K562 (cell line): ENCODE results near the gene DENND1A. TPM values are rescaled to one million over a fixed set of nuclear protein-coding genes. Genes with fewer than 3 reads are reported as not detected.
A peak's percentile ranks its signal among the peaks of the same experiment; 100 is the strongest.

Source experiments
- HCFC1 ChIP-seq: IDR thresholded peaks from 2 replicates; pipeline ENCODE4 v1.6.1; 2012; ENCODE audit warnings: low read depth, low read length, improper control_type of control experiment
- KLF13 ChIP-seq: fragments of 450-650 bp; IDR thresholded peaks from 2 replicates; pipeline ENCODE4 v1.6.1; 2016; ENCODE audit warnings: missing genetic modification characterization, low read depth, mild to moderate bottlenecking, missing compliant biosample characterization, moderate library complexity, borderline replicate concordance
- MBD1 ChIP-seq: fragments of 250-450 bp; sonication (Bioruptor Pico); IDR thresholded peaks from 2 replicates; pipeline ENCODE4 v1.8.0; 2022; ENCODE audit warnings: inconsistent platforms
- MEF2D ChIP-seq: conservative IDR thresholded peaks from 2 replicates; pipeline ENCODE4 v1.6.1; 2016; ENCODE audit warnings: low read depth, missing genetic modification characterization, missing compliant biosample characterization
- NFIC ChIP-seq: fragments of 450-650 bp; IDR thresholded peaks from 2 replicates; pipeline ENCODE4 v1.6.1; 2017; ENCODE audit warnings: mild to moderate bottlenecking, inconsistent platforms
- PTTG1 ChIP-seq: fragments of 450-650 bp; IDR thresholded peaks from 2 replicates; pipeline ENCODE4 v1.6.1; 2016; ENCODE audit warnings: low read depth, mild to moderate bottlenecking, missing genetic modification characterization, missing compliant biosample characterization
- RFX7 ChIP-seq: fragments of 250-450 bp; sonication (Bioruptor Pico); IDR thresholded peaks from 2 replicates; pipeline ENCODE4 v1.5.1; 2021; ENCODE audit warnings: mild to moderate bottlenecking
- TBP ChIP-seq: optimal IDR thresholded peaks from 2 replicates; pipeline ENCODE3; 2011; ENCODE audit warnings: low read depth, low read length, improper control_type of control experiment
- TEAD1 ChIP-seq, 2 experiments: fragments of 450-650 bp in 1 of 2; sonication (generic) in 1 of 2; formaldehyde crosslinking; IDR thresholded peaks; 2 replicates each; pipeline versions ENCODE4 v1.4.0 to v1.8.0; 2020 to 2022; ENCODE audit warnings: mild to moderate bottlenecking in 2 of 2, missing genetic modification reagents in 1 of 2
- U2AF1 ChIP-seq: fragments of 200-400 bp; formaldehyde crosslinking; optimal IDR thresholded peaks from 2 replicates; pipeline ENCODE3; 2017; ENCODE audit warnings: mild to moderate bottlenecking, low read depth, low read length, moderate library complexity
- XRCC3 ChIP-seq: fragments of 450-650 bp; IDR thresholded peaks from 2 replicates; pipeline ENCODE4 v1.6.1; 2017; ENCODE audit warnings: mild to moderate bottlenecking, moderate library complexity
- polyA plus RNA-seq, 8 experiments: library from polyadenylated mRNA; depleted of rRNA in 4 of 8; stranded (reverse) in 5 of 8; unstranded in 3 of 8; fragments of >200 nt; fragmentation: Nextera tagmentation in 2 of 8; fragmentation: Illumina TruSeq in 1 of 8; extraction: Ambion mirVana in 2 of 8; extraction: Trizol in 1 of 8; gene quantifications; 2 replicates each; pipeline versions ENCODE4 v1.2.1 to v1.2.3, GENCODE V29; 2011 to 2014; ENCODE audit warnings: inconsistent platforms in 1 of 8, missing spikeins in 1 of 8
- total RNA-seq, 7 experiments: library from RNA; depleted of rRNA in 6 of 7; stranded (reverse); fragments of >200 nt in 6 of 7; fragmentation: Illumina TruSeq in 2 of 7; extraction: Trizol in 2 of 7; gene quantifications; 2 replicates each; pipeline versions ENCODE4 v1.2.1 to v1.2.3, GENCODE V29; 2011 to 2021; ENCODE audit warnings: low replicate concordance in 1 of 7
- TF ChIP-seq, protein P1 (sequence below), 2 experiments: fragments of 450-650 bp; IDR thresholded peaks; 2 replicates each; pipeline ENCODE4 v1.6.1; 2016; ENCODE audit warnings: mild to moderate bottlenecking in 2 of 2, borderline replicate concordance in 1 of 2, low read depth in 1 of 2, moderate library complexity in 1 of 2
- TF ChIP-seq, protein P2 (sequence below): fragments of 450-650 bp; IDR thresholded peaks from 2 replicates; pipeline ENCODE4 v1.6.1; 2014; ENCODE audit warnings: low read depth, mild to moderate bottlenecking, moderate library complexity, borderline replicate concordance

DENND1A gene
- total and polyA plus RNA-seq, 9 of the 15 experiments (the other 6 are each of a cell fraction or from before 2014, with no cell fraction given) = 7.6 to 29.5 (median 15.7) TPM

DNA sequence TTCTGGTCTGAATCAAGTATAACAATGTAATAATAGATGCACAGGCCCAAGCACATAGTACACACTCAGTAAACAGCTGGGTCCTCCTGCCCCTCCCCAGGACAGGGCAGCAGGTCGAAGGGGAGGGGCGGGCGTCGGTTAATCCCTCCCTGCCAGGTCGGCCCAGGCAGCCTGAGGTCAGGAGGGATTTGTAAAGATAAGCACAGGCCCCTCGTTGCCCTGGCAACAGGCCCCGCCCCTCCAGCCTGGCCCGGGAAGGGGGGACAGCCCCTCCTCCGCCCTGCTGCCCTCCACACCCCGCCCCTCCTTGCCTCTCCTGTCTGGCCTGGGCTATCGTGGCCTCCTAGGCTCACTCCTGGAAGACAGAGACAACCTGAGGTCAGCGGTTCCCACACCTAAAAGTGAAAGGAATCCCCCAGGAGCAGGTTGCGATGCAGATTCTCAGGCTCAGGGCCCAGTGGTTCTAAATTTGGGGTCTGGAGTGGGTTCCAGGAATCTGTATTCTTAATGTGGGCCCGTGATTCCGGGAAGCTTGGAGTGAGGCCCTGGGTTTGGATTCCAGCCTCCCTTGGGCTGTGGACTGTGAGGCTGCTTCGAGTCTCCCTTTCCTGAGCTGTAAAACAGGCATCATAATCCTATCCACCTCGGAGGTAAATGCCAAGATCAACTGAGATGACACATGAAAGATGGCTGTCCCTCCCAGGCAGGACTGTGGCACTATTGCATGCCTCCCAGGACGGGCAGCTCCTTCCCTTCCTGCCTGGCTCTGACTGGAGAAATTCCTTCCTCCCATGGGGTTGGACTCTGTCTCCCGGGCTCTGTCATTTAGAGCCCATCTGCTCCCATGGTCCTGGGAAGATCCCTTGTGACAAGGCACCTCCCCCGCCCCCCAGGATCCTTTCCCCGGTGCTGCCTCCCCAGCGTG, 569.5 kb downstream of the DENND1A start (continued):
- TF ChIP-seq, protein P1, sequence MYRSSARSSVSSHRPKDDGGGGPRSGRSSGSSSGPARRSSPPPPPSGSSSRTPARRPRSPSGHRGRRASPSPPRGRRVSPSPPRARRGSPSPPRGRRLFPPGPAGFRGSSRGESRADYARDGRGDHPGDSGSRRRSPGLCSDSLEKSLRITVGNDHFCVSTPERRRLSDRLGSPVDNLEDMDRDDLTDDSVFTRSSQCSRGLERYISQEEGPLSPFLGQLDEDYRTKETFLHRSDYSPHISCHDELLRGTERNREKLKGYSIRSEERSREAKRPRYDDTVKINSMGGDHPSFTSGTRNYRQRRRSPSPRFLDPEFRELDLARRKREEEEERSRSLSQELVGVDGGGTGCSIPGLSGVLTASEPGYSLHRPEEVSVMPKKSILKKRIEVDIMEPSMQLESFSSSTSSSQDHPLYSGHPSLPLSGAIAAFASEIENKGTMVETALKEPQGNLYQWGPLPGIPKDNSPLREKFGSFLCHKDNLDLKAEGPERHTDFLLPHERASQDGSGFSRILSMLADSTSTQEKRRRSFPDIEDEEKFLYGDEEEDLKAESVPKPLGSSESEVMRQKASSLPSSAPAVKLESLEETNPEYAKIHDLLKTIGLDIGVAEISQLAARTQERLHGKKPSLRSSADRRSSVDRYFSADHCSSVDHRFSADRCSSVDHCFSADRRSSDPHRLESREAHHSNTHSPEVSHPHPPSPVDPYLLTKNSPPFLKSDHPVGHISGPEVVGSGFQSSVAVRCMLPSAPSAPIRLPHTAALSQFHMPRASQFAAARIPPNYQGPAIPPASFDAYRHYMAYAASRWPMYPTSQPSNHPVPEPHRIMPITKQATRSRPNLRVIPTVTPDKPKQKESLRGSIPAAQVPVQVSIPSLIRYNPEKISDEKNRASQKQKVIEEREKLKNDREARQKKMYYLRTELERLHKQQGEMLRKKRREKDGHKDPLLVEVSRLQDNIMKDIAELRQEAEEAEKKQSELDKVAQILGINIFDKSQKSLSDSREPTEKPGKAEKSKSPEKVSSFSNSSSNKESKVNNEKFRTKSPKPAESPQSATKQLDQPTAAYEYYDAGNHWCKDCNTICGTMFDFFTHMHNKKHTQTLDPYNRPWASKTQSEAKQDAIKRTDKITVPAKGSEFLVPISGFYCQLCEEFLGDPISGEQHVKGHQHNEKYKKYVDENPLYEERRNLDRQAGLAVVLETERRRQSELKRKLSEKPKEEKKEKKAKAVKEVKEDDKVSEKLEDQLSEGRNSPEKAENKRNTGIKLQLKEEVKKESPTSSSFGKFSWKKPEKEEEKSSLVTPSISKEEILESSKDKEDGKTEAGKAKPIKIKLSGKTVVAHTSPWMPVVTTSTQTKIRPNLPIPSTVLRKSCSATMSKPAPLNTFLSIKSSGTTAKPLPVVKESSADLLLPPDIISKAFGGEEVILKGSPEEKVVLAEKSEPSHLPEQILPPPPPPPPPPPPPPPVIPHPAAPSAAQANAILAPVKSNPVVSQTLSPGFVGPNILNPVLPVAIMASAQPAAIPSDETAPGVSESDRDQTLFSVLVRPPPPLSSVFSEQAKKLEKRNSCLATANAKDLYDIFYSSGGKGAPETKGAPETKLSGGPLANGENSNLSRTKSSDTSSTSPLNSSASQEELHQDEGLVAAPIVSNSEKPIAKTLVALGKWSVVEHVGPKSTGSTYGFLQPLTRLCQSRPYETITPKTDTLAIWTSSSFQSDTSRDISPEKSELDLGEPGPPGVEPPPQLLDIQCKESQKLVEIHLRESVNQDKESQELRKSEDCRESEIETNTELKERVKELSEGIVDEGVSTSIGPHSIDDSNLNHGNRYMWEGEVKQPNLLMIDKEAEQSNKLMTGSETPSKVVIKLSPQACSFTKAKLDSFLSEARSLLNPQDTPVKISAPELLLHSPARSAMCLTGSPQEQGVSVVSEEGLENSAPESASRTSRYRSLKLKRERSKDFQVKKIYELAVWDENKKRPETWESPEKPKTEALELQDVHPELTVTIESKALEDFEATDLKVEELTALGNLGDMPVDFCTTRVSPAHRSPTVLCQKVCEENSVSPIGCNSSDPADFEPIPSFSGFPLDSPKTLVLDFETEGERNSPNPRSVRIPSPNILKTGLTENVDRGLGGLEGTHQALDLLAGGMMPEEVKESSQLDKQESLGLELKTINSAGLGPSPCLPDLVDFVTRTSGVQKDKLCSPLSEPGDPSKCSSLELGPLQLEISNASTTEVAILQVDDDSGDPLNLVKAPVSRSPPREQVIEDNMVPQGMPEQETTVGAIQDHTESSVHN (IDR thresholded peaks at IDR 0.05; ENCODE audit: borderline replicate concordance in 1 of 2, low read depth in 1 of 2) = no peak
- TF ChIP-seq XRCC3 = no peak
- TF ChIP-seq, protein P2, sequence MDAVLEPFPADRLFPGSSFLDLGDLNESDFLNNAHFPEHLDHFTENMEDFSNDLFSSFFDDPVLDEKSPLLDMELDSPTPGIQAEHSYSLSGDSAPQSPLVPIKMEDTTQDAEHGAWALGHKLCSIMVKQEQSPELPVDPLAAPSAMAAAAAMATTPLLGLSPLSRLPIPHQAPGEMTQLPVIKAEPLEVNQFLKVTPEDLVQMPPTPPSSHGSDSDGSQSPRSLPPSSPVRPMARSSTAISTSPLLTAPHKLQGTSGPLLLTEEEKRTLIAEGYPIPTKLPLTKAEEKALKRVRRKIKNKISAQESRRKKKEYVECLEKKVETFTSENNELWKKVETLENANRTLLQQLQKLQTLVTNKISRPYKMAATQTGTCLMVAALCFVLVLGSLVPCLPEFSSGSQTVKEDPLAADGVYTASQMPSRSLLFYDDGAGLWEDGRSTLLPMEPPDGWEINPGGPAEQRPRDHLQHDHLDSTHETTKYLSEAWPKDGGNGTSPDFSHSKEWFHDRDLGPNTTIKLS = peak; percentile 57; the same call in 1 of the 2 replicates
- no peak for TF ChIP-seq HCFC1
- TF ChIP-seq PTTG1 (tag) = no peak
- no peak for TF ChIP-seq MBD1 (CRISPR knock-in tag)
- TF ChIP-seq MEF2D (tag) = no peak
- TF ChIP-seq TBP = no peak
- TF ChIP-seq NFIC = no peak
- no peak for TF ChIP-seq RFX7 (CRISPR knock-in tag)
- peak in 1 of 2 experiments; percentile 44; a peak in 1 of 4 replicates for TF ChIP-seq TEAD1 (CRISPR knock-in tag; IDR thresholded peaks at IDR 0.05)
- no peak for TF ChIP-seq U2AF1
- 0 out of 2 replicates have a peak, but pooled peaks have one; percentile 20 for TF ChIP-seq KLF13
